Endothelial cell of umbilical vein (primary cell): ENCODE measurements around the gene COPB1. TPM values are rescaled to one million over a fixed set of nuclear protein-coding genes. Genes with fewer than 3 reads are reported as not detected.

Experiments
- BruUV-seq: library from RNA; stranded (reverse); fragments of 400-500 nt; replicated peaks from 2 replicates; lab custom pipeline; 2021; lab: Mats Ljungman, UMichigan
- CTCF ChIA-PET: fragments of 300-600, 350-600 bp; sonication (Branson Sonifier 250); formaldehyde crosslinking; loops from one replicate; lab custom pipeline; 2021; ENCODE audit warnings: antibody characterized with exemption, inconsistent platforms; lab: Charles Lee
- POLR2A ChIA-PET: fragments of 300-600, 350-600 bp; sonication (Branson Sonifier 250); formaldehyde crosslinking; loops from one replicate; lab custom pipeline; 2021; ENCODE audit warnings: antibody characterized with exemption, inconsistent platforms; lab: Charles Lee
- DNase-seq: peaks from one replicate; pipeline ENCODE4 v3.0.0-alpha.2; 2011; ENCODE audit warnings: low read depth, low spot score
- FAIRE-seq: peaks from 2 replicates; lab custom pipeline; 2011; peaks lifted over from hg19 to GRCh38; lab: Jason Lieb, UNC
- H2AFZ ChIP-seq: 2 replicates; pipeline ENCODE4 v1.6.0; 2012; ENCODE audit warnings: low read depth, low read length, control low read depth, inconsistent platforms
- H3K27ac ChIP-seq: 2 replicates; pipeline ENCODE4 v1.5.1; 2011; ENCODE audit warnings: low read depth, mild to moderate bottlenecking, control low read depth, low read length, moderate library complexity; ENCODE audit not compliant: insufficient read depth
- H3K27me3 ChIP-seq, 2 experiments: 2 replicates each; pipeline versions ENCODE4 v1.6.0 to v1.6.1; 2011; ENCODE audit warnings: low read length in 2 of 2, mixed read lengths in 1 of 2; ENCODE audit not compliant: control insufficient read depth in 2 of 2, insufficient read depth in 2 of 2
- H3K36me3 ChIP-seq, 2 experiments: 2 replicates in 1 of 2; 3 replicates in 1 of 2; pipeline ENCODE4 v1.5.1; 2011; ENCODE audit warnings: low read length in 2 of 2, mild to moderate bottlenecking in 1 of 2, moderate library complexity in 1 of 2; ENCODE audit not compliant: control insufficient read depth in 2 of 2, insufficient read depth in 2 of 2; ENCODE audit errors: extremely low read depth in 1 of 2
- H3K4me1 ChIP-seq: 3 replicates; pipeline ENCODE4 v1.5.1; 2011; ENCODE audit warnings: mild to moderate bottlenecking, low read length; ENCODE audit not compliant: control insufficient read depth, insufficient read depth; ENCODE audit errors: extremely low read depth
- H3K4me2 ChIP-seq: 2 replicates; pipeline ENCODE4 v1.6.1; 2011; ENCODE audit warnings: low read length, control low read depth, mixed read lengths; ENCODE audit not compliant: insufficient read depth
- H3K4me3 ChIP-seq, 3 experiments: fragments of 200-600 bp in 1 of 3; sonication (generic), shearing (Covaris generic) in 1 of 3; replicated peaks in 1 of 3; 2 replicates each; pipeline ENCODE4 v1.5.1; 2011 to 2016; ENCODE audit warnings: control low read depth in 3 of 3, low read length in 3 of 3, mild to moderate bottlenecking in 2 of 3, inconsistent platforms in 1 of 3, low read depth in 1 of 3, moderate library complexity in 1 of 3; ENCODE audit not compliant: insufficient read depth in 1 of 3
- H3K79me2 ChIP-seq: 2 replicates; pipeline ENCODE4 v1.6.0; 2012; ENCODE audit warnings: low read length, inconsistent platforms; ENCODE audit not compliant: control insufficient read depth, insufficient read depth
- H3K9ac ChIP-seq: replicated peaks from 2 replicates; pipeline ENCODE3; 2011; ENCODE audit warnings: low read length, control low read depth; ENCODE audit not compliant: insufficient read depth; ENCODE audit errors: extremely low read depth
- H3K9me1 ChIP-seq: replicated peaks from 3 replicates; pipeline ENCODE4 v1.6.0; 2011; ENCODE audit warnings: mild to moderate bottlenecking, low read length; ENCODE audit not compliant: control insufficient read depth, insufficient read depth; ENCODE audit errors: extremely low read depth
- H3K9me3 ChIP-seq: replicated peaks from 2 replicates; pipeline ENCODE4 v1.5.1; 2012; ENCODE audit warnings: low read length, inconsistent platforms; ENCODE audit not compliant: control insufficient read depth, insufficient read depth
- H4K20me1 ChIP-seq: replicated peaks from 2 replicates; pipeline ENCODE3; 2011; ENCODE audit warnings: mild to moderate bottlenecking, low read length; ENCODE audit not compliant: control insufficient read depth, insufficient read depth; ENCODE audit errors: extremely low read depth
- CTCF ChIP-seq, 2 donors: IDR thresholded peaks; 1 replicate in 1 of 2; 2 replicates in 1 of 2; pipeline ENCODE4 v1.5.1; 2011; ENCODE audit warnings: low read length in 2 of 2, mild to moderate bottlenecking in 2 of 2, moderate library complexity in 2 of 2, control low read depth in 1 of 2, inconsistent platforms in 1 of 2, low read depth in 1 of 2; ENCODE audit not compliant: insufficient read depth in 1 of 2; ENCODE audit errors: extremely low read depth in 1 of 2
- EZH2 ChIP-seq: IDR thresholded peaks from 2 replicates; pipeline ENCODE4 v1.6.1; 2012; ENCODE audit warnings: borderline replicate concordance, low read depth, mild to moderate bottlenecking, moderate library complexity, low read length, inconsistent platforms; ENCODE audit not compliant: severe bottlenecking
- FOS ChIP-seq: IDR thresholded peaks from 2 replicates; pipeline ENCODE4 v1.6.1; 2011; ENCODE audit warnings: mild to moderate bottlenecking, low read length, moderate library complexity, borderline replicate concordance; ENCODE audit not compliant: insufficient read depth
- GATA2 ChIP-seq: IDR thresholded peaks from 2 replicates; pipeline ENCODE4 v1.7.0; 2011; ENCODE audit warnings: low read depth, mild to moderate bottlenecking, moderate library complexity, mixed read lengths, low read length; ENCODE audit not compliant: insufficient read length, insufficient read depth
- JUN ChIP-seq: IDR thresholded peaks from 2 replicates; pipeline ENCODE4 v1.6.1; 2011; ENCODE audit warnings: borderline replicate concordance, low read depth; ENCODE audit not compliant: insufficient read length, insufficient read depth
- MYC ChIP-seq: IDR thresholded peaks from one replicate; pipeline ENCODE4 v1.6.1; 2011; ENCODE audit warnings: mild to moderate bottlenecking, low read depth, low read length
- POLR2AphosphoS5 ChIP-seq: IDR thresholded peaks from 2 replicates; pipeline ENCODE4 v1.6.1; 2012; ENCODE audit warnings: low read depth, mild to moderate bottlenecking, control low read depth, low read length, moderate library complexity; ENCODE audit not compliant: insufficient read depth
- dilution Hi-C: fragments of 300-500 bp; cut with MboI; formaldehyde crosslinking; loops from one replicate; pipeline ENCODE4 v1.15.0; 2019; ENCODE audit warnings: low sequenced_read_pairs; ENCODE audit not compliant: extremely low pct_ligation_motif_present
- intact Hi-C: fragments of 100-400 bp; cut with micrococcal nuclease; formaldehyde crosslinking; loops from one replicate; pipeline ENCODE4 v1.10.0; 2022
- polyA plus RNA-seq, 4 experiments: library from polyadenylated mRNA; depleted of rRNA in 3 of 4; stranded (reverse) in 3 of 4; unstranded in 1 of 4; fragments of >200 nt; gene quantifications; 2 replicates each; pipeline versions ENCODE4 v1.2.1 to v1.2.3, GENCODE V29; 2011 to 2012; ENCODE audit warnings: missing spikeins in 1 of 4
- total RNA-seq: library from RNA; stranded (reverse); gene quantifications from 2 replicates; pipeline ENCODE4 v1.2.3, GENCODE V29; 2021

The COPB1 gene
- total and polyA plus RNA-seq, 2 donors (not counting 3 experiments of a cell fraction or from before 2014, with no cell fraction given), result 61.1 to 145 TPM

- intact Hi-C loops (no loop called here), dilution Hi-C loops (no loop called here)
- POLR2A ChIA-PET, result interaction anchor here (1.3 kb wide), 1 partner anchor 33 kb away, joined by 3 read pairs; no protein-coding TSS in a partner anchor
- Histone ChIP-seq H3K4me1 (peaks cover 31% of the 10 kb centered on the region), H3K36me3 (no peaks in the 10 kb centered on the region), H3K9me3 (no peaks in the 10 kb centered on the region), H3K27me3 (no peaks in the 10 kb centered on the region), H4K20me1 (no peaks in the 10 kb centered on the region), H3K4me3 (no peak overlapping the region), H3K9me1 (no peaks in the 10 kb centered on the region), H3K9ac (no peak overlapping the region), H2AFZ (no peak overlapping the region), H3K4me2 (no peak overlapping the region), H3K27ac (no peak overlapping the region), H3K79me2 (no peaks in the 10 kb centered on the region)
- CTCF ChIA-PET, result interaction anchor here (0.5 to 9.5 kb wide), 37 partner anchors 9 to 255 kb away, joined by 3 to 261 read pairs (median 5); partner anchors contain the start of gene RRAS2
- DNase-seq (peak; percentile 36), FAIRE-seq (peak; percentile 80)
- TF ChIP-seq CTCF (IDR thresholded peaks at IDR 0.05; ENCODE audit: extremely low read depth in 1 of 2, insufficient read depth in 1 of 2, low read depth in 1 of 2, low read length in 2 of 2), result peak; percentile 45
- no peak for TF ChIP-seq JUN
- no TSS peak for BruUV-seq
These were observed 80.7 kb downstream of the COPB1 start for GRCh38 chr11:14418801-14419417.

- no peaks in the 10 kb centered on the region for H3K27me3 ChIP-seq
These were observed 81.8 kb downstream of the COPB1 start for GRCh38 chr11:14417617-14418374.

More at GRCh38 chr11:14417617-14418374, 81.8 kb downstream of the COPB1 start:
- intact Hi-C loops (no loop called here), dilution Hi-C loops (no loop called here)
- H3K4me3 ChIP-seq, result no peak overlapping the region
- H3K4me2 ChIP-seq, result no peak overlapping the region
- H3K9me1 ChIP-seq, result no peaks in the 10 kb centered on the region
- H2AFZ ChIP-seq, result peak overlapping the region; percentile 11
- FAIRE-seq, result no peak
- no TSS peak for BruUV-seq
- TF ChIP-seq MYC (no peak), POLR2AphosphoS5 (no peak), JUN (no peak), FOS (no peak), CTCF (IDR thresholded peaks at IDR 0.05; ENCODE audit: extremely low read depth in 1 of 2, insufficient read depth in 1 of 2, low read depth in 1 of 2, low read length in 2 of 2) (no peak), GATA2 (no peak), EZH2 (no peak)
- H3K79me2 ChIP-seq, result no peaks in the 10 kb centered on the region
- ChIA-PET CTCF (interaction anchor here (0.8 to 9.5 kb wide), 20 partner anchors 8 to 168 kb away, joined by 3 to 261 read pairs (median 6); partner anchors contain the start of gene RRAS2), POLR2A (interaction anchor here (1.3 kb wide), 1 partner anchor 34 kb away, joined by 3 read pairs; no protein-coding TSS in a partner anchor)
- H3K9ac ChIP-seq, result no peak overlapping the region
- peaks cover 20% of the 10 kb centered on the region for H3K4me1 ChIP-seq
- H3K36me3 ChIP-seq, result no peaks in the 10 kb centered on the region
- H3K27ac ChIP-seq, result no peak overlapping the region
- H4K20me1 ChIP-seq, result no peaks in the 10 kb centered on the region
- no peak for DNase-seq
- no peaks in the 10 kb centered on the region for H3K9me3 ChIP-seq
